ENCODE measurements around the gene CCDC178.

DNA sequence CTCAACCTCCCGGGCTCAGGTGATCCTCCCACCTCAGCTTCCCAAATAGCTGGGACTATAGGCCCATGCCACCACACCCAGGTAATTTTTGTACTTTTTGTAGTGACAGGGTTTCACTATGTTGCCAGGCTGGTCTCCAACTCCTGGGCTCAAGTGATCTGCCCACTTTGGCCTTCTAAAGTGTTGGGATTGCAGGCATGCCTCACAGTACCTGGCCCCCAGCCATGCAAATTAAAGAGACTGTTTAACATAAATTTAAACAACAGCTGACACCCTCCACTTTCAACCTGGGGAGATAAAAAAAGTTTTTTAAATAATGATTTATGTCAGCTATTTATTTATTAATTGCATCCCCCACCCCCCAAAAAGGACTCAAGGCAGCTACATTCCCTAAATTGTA, 234.7 kb downstream of the CCDC178 start:
- TF ChIP-seq, protein P1, sequence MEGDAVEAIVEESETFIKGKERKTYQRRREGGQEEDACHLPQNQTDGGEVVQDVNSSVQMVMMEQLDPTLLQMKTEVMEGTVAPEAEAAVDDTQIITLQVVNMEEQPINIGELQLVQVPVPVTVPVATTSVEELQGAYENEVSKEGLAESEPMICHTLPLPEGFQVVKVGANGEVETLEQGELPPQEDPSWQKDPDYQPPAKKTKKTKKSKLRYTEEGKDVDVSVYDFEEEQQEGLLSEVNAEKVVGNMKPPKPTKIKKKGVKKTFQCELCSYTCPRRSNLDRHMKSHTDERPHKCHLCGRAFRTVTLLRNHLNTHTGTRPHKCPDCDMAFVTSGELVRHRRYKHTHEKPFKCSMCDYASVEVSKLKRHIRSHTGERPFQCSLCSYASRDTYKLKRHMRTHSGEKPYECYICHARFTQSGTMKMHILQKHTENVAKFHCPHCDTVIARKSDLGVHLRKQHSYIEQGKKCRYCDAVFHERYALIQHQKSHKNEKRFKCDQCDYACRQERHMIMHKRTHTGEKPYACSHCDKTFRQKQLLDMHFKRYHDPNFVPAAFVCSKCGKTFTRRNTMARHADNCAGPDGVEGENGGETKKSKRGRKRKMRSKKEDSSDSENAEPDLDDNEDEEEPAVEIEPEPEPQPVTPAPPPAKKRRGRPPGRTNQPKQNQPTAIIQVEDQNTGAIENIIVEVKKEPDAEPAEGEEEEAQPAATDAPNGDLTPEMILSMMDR (IDR thresholded peaks at IDR 0.05; ENCODE audit: insufficient read depth, low read length, poor library complexity, severe bottlenecking), result no peak
- no peak for TF ChIP-seq EZH2phosphoT487 (conservative IDR thresholded peaks at IDR 0.05; ENCODE audit: low read length)

Data from SU-DHL-6 (cell line).